Transverse colon (tissue), 4 donors: Measurements from ENCODE around the gene RAB35. TPM values are rescaled to one million over a fixed set of nuclear protein-coding genes. Genes with fewer than 3 reads are reported as not detected.

Experiments used
- DNase-seq: peaks from one replicate; pipeline ENCODE4 v3.0.0-alpha.2; 2019
- H3K27ac ChIP-seq, 4 donors: fragments of 200-600 bp; sonication (generic); 2 replicates each; pipeline ENCODE4 v1.5.1; 2016 to 2018; ENCODE audit warnings: inconsistent platforms in 4 of 4
- H3K27me3 ChIP-seq: fragments of 200-600 bp; sonication (generic); 2 replicates; pipeline ENCODE4 v1.5.1; 2017; ENCODE audit warnings: inconsistent platforms
- H3K36me3 ChIP-seq, 4 donors: fragments of 200-600 bp; sonication (generic); 2 replicates each; pipeline ENCODE4 v1.5.1; 2017 to 2019; ENCODE audit warnings: inconsistent platforms in 4 of 4
- H3K4me1 ChIP-seq, 4 donors: fragments of 200-600 bp; sonication (generic); 2 replicates each; pipeline ENCODE4 v1.5.1; 2017 to 2020; ENCODE audit warnings: inconsistent platforms in 4 of 4
- H3K4me3 ChIP-seq, 4 donors: fragments of 200-600 bp; sonication (generic); 1 replicate in 1 of 4; 2 replicates in 3 of 4; pipeline versions ENCODE4 v1.5.1 to v1.6.1; 2017 to 2019; ENCODE audit warnings: inconsistent platforms in 4 of 4
- H3K9me3 ChIP-seq, 2 donors: fragments of 200-600 bp; sonication (generic); 2 replicates each; pipeline ENCODE4 v1.5.1; 2017 to 2019; ENCODE audit warnings: inconsistent platforms in 2 of 2
- CTCF ChIP-seq, 5 experiments: fragments of 200-600 bp in 3 of 5; fragments of 450-650 bp in 2 of 5; sonication (generic) in 3 of 5; IDR thresholded peaks; 1 replicate in 2 of 5; 2 replicates in 3 of 5; pipeline ENCODE4 v1.5.1; 2016 to 2017; ENCODE audit warnings: antibody characterized with exemption in 5 of 5, inconsistent platforms in 3 of 5, mild to moderate bottlenecking in 2 of 5, moderate library complexity in 1 of 5
- EP300 ChIP-seq: sonication (generic); formaldehyde crosslinking; IDR thresholded peaks from one replicate; pipeline ENCODE4 v1.6.1; 2017; ENCODE audit warnings: antibody characterized with exemption, low read depth
- POLR2A ChIP-seq: fragments of 450-650 bp; IDR thresholded peaks from one replicate; pipeline ENCODE4 v1.6.1; 2016; ENCODE audit warnings: antibody characterized with exemption, mild to moderate bottlenecking, moderate library complexity
- POLR2AphosphoS5 ChIP-seq, 3 donors: sonication (generic); formaldehyde crosslinking; IDR thresholded peaks; one replicate each; pipeline ENCODE4 v1.6.1; 2016; ENCODE audit warnings: antibody characterized with exemption in 3 of 3
- WGBS, 2 donors: methylation state at CpG; one replicate each; pipeline ENCODE4 v1.1.5; 2018; ENCODE audit warnings: low coverage in 1 of 2; 5-methylcytosine and 5-hydroxymethylcytosine counted together
- in situ Hi-C, 4 donors: fragments of 200-750 bp; cut with MboI; loops; one replicate each; pipeline versions ENCODE4 v1.15.0 to v1.15.1; 2017; ENCODE audit warnings: low sequenced_read_pairs in 3 of 4, low pct_ligation_motif_present in 1 of 4, low pct_unique_long_range_greater_than_20kb in 1 of 4
- intact Hi-C: fragments of 100-400 bp; cut with DNase I; formaldehyde crosslinking; loops from one replicate; pipeline ENCODE4 v1.15.1; 2023; ENCODE audit warnings: low total_unique reads
- total RNA-seq, 4 donors: library from RNA; depleted of rRNA; stranded (reverse); fragments of >200 nt; gene quantifications; one replicate each; pipeline ENCODE4 v1.1.0, GENCODE V29; 2016

The RAB35 gene
- total RNA-seq, 4 donors from 2014 or later = 16.9 to 26.2 (median 22.2) TPM

GRCh38 chr12:120055231-120056000 lies 61.1 kb downstream of the RAB35 start:
- no peak overlapping the region for H3K4me3 ChIP-seq
- no peak for DNase-seq
- H3K36me3 ChIP-seq = no peaks in the 10 kb centered on the region
- in situ Hi-C loops = no loop called here
- H3K27me3 ChIP-seq = no peaks in the 10 kb centered on the region
- H3K4me1 ChIP-seq = peaks cover 0 to 2% (median 0%) of the 10 kb centered on the region in 4 donors
- no peaks in the 10 kb centered on the region for H3K9me3 ChIP-seq
- WGBS, 2 donors = 69 to 85% methylated on average over 2 of the region's 2 CpGs
- TF ChIP-seq EP300 = no peak
- no peak for TF ChIP-seq POLR2A
- no peak for TF ChIP-seq CTCF (IDR thresholded peaks at IDR 0.05)
- no peak for TF ChIP-seq POLR2AphosphoS5 (IDR thresholded peaks at IDR 0.05)
- no peak overlapping the region for H3K27ac ChIP-seq
- intact Hi-C loops = no loop called here

GRCh38 chr12:120054293-120054692 lies 62.3 kb downstream of the RAB35 start:
- Histone ChIP-seq H3K27ac (no peak overlapping the region), H3K4me3 (no peak overlapping the region), H3K9me3 (no peaks in the 10 kb centered on the region), H3K27me3 (no peaks in the 10 kb centered on the region), H3K4me1 (no peaks in the 10 kb centered on the region), H3K36me3 (no peaks in the 10 kb centered on the region)
- intact Hi-C loops (no loop called here), in situ Hi-C loops (no loop called here)
- DNase-seq = no peak
- TF ChIP-seq CTCF (IDR thresholded peaks at IDR 0.05) (no peak), POLR2AphosphoS5 (IDR thresholded peaks at IDR 0.05) (no peak), EP300 (no peak), POLR2A (no peak)
- WGBS, 2 donors = 88 to 93% methylated on average over 4 of the region's 4 CpGs

GRCh38 chr12:120051535-120051934 lies 65.0 kb downstream of the RAB35 start:
- no peaks in the 10 kb centered on the region for H3K9me3 ChIP-seq
- H3K4me3 ChIP-seq = no peak overlapping the region
- no peaks in the 10 kb centered on the region for H3K4me1 ChIP-seq
- in situ Hi-C loops (no loop called here), intact Hi-C loops (no loop called here)
- H3K27me3 ChIP-seq = no peaks in the 10 kb centered on the region
- no peak for TF ChIP-seq POLR2AphosphoS5 (IDR thresholded peaks at IDR 0.05)
- TF ChIP-seq POLR2A = no peak
- TF ChIP-seq EP300 = no peak
- no peak for TF ChIP-seq CTCF (IDR thresholded peaks at IDR 0.05)
- WGBS, 2 donors = 91 to 92% methylated on average over 3 of the region's 3 CpGs
- no peaks in the 10 kb centered on the region for H3K36me3 ChIP-seq
- H3K27ac ChIP-seq = no peak overlapping the region
- DNase-seq = no peak

GRCh38 chr12:120049426-120049825 lies 67.1 kb downstream of the RAB35 start:
- WGBS, 2 donors = 72 to 76% methylated on average over 6 of the region's 6 CpGs
- in situ Hi-C loops = no loop called here
- no peak for DNase-seq
- intact Hi-C loops = no loop called here
- no peak overlapping the region for H3K4me3 ChIP-seq
- no peaks in the 10 kb centered on the region for H3K9me3 ChIP-seq
- no peaks in the 10 kb centered on the region for H3K4me1 ChIP-seq
- no peak for TF ChIP-seq EP300
- no peaks in the 10 kb centered on the region for H3K36me3 ChIP-seq
- no peaks in the 10 kb centered on the region for H3K27me3 ChIP-seq
- H3K27ac ChIP-seq = no peak overlapping the region

GRCh38 chr12:120048263-120048662 lies 68.3 kb downstream of the RAB35 start:
- intact Hi-C loops = no loop called here
- H3K4me3 ChIP-seq = no peak overlapping the region
- TF ChIP-seq CTCF (IDR thresholded peaks at IDR 0.05) (no peak), POLR2A (no peak), EP300 (no peak), POLR2AphosphoS5 (IDR thresholded peaks at IDR 0.05) (no peak)

More at GRCh38 chr12:120048263-120048662, 68.3 kb downstream of the RAB35 start:
- Histone ChIP-seq H3K4me1 (no peaks in the 10 kb centered on the region), H3K27me3 (no peaks in the 10 kb centered on the region), H3K36me3 (no peaks in the 10 kb centered on the region), H3K9me3 (no peaks in the 10 kb centered on the region), H3K27ac (no peak overlapping the region)
- in situ Hi-C loops = no loop called here
- no peak for DNase-seq
